ENCODE measurements around the gene ACTRT2. TPM values are rescaled to one million over a fixed set of nuclear protein-coding genes. Genes with fewer than 3 reads are reported as not detected.

ACTRT2 gene
- total RNA-seq, 1 donor from 2014 or later: not detected

DNA sequence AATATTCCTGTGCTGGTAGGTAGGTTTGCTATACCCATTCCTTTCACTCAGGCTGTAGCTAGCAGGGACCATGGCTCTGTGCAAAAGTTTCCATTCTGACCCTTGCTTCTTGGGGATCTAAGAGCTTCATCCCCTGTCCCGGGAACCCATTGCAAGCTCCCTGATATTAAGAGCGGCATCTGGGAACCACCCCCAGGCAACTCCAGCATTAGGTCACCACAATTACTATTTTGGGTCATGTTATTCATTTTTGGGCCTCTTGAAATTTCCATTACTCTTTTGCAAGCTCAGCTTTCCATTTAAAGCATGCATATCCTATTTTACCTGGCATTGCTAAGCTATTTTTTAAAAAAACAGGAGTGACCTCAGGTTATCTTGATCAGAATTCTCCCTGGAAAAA lies 22.1 kb upstream of the ACTRT2 start:
- no peaks in the 10 kb centered on the region for H3K4me1 ChIP-seq
- DNase-seq: no peak
- H3K9me3 ChIP-seq (replicated peaks): peaks cover 22% of the 10 kb centered on the region
- intact Hi-C loops (cut with micrococcal nuclease): no loop called here
- H3K27ac ChIP-seq (replicated peaks): no peak overlapping the region
- TF ChIP-seq, protein P1, sequence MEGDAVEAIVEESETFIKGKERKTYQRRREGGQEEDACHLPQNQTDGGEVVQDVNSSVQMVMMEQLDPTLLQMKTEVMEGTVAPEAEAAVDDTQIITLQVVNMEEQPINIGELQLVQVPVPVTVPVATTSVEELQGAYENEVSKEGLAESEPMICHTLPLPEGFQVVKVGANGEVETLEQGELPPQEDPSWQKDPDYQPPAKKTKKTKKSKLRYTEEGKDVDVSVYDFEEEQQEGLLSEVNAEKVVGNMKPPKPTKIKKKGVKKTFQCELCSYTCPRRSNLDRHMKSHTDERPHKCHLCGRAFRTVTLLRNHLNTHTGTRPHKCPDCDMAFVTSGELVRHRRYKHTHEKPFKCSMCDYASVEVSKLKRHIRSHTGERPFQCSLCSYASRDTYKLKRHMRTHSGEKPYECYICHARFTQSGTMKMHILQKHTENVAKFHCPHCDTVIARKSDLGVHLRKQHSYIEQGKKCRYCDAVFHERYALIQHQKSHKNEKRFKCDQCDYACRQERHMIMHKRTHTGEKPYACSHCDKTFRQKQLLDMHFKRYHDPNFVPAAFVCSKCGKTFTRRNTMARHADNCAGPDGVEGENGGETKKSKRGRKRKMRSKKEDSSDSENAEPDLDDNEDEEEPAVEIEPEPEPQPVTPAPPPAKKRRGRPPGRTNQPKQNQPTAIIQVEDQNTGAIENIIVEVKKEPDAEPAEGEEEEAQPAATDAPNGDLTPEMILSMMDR (IDR thresholded peaks at IDR 0.05; ENCODE audit: borderline replicate concordance): no peak
- H3K27me3 ChIP-seq (ENCODE audit: low read depth): peaks cover 75% of the 10 kb centered on the region
- no peaks in the 10 kb centered on the region for H3K36me3 ChIP-seq
- H3K4me3 ChIP-seq: no peak overlapping the region

DNA sequence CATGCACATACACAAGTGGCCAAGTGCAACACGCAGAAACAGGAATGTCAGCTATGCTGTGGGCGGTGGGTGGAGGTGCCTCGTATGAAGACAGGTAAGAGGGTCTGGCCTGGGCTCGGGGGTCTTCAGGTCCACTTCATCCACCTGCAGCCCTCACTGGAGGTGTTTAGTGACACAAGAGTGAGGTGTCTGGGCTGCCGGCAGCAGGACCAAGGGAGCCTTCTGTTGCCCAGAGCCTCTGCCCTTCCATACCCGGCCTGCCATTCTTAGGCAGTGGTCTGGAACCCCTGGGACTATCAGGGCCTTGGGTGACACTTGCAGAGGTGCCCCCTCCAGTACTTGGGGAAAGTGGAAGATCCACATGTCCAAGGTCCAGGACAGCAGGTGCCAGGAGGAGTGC lies 21.7 kb upstream of the ACTRT2 start:
- H3K27me3 ChIP-seq (ENCODE audit: low read depth): peaks cover 79% of the 10 kb centered on the region
- H3K9me3 ChIP-seq (replicated peaks): peaks cover 18% of the 10 kb centered on the region
- no peaks in the 10 kb centered on the region for H3K36me3 ChIP-seq
- H3K4me3 ChIP-seq: no peak overlapping the region
- no peak for DNase-seq
- no peak overlapping the region for H3K27ac ChIP-seq (replicated peaks)
- intact Hi-C loops (cut with micrococcal nuclease): no loop called here
- no peaks in the 10 kb centered on the region for H3K4me1 ChIP-seq
- TF ChIP-seq, protein P1 (IDR thresholded peaks at IDR 0.05; ENCODE audit: borderline replicate concordance): no peak

DNA sequence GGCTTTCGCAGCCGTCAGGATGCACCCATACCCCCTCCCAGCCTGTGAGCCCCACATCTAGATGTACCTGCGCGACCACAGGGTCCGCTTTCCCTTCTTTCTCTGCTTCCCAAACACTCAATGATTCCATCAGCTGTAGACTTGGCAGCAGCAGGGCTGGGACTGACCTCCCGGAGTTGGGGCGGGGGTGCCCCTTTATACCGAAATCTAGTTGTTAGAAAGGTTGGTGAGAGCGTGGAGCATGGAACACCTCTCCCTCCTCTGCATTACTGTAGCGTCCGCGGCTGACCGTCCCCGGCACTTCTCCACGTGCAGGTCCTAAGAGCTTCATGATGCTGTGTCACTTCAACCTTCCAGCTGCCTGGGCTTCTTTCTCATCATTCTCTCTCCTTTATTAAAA lies 21.1 kb upstream of the ACTRT2 start:
- H3K9me3 ChIP-seq (replicated peaks): peaks cover 11% of the 10 kb centered on the region
- no peak overlapping the region for H3K27ac ChIP-seq (replicated peaks)
- peaks cover 86% of the 10 kb centered on the region for H3K27me3 ChIP-seq (ENCODE audit: low read depth)
- TF ChIP-seq, protein P1 (IDR thresholded peaks at IDR 0.05; ENCODE audit: borderline replicate concordance): no peak
- intact Hi-C loops (cut with micrococcal nuclease): no loop called here
- no peaks in the 10 kb centered on the region for H3K4me1 ChIP-seq
- DNase-seq: no peak
- H3K4me3 ChIP-seq: no peak overlapping the region
- no peaks in the 10 kb centered on the region for H3K36me3 ChIP-seq

DNA sequence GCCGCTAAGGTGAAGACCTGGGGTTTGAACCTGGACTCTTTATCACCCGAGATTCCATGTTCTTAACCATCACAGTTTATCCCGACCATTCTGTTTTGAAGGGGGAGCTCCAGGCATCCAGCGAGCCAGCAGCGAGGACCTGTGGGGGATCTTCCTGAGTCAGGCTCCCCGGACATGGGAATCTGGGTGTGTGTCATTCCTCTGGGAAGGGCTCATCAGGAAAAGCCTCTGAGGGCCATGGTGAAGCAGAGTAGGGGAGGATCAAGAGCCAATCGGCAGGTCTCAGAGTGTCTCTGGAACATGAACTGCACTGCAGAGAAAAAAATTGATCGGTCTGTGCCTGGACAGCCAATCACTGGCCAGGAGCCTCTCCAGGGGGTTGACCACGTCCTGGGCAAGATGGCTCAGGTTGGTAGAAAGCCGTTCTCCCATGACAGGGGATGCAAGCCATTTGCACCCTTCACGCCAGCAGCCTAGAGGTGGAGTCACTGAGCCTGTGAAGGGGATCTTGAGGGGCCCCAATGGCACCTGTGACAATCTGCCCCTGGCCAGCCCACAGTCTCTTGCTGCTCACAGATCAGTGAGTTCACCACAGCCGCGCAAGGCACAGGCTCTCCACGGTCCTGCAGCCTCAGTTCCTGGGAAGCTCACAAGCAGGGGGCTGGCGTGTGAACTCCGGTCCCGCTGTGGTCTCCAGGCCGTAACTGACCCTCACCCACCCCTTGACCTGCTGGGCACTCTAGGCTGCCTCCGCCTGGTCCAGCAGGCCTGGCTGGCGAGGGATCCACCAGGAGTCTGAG lies 20.4 kb upstream of the ACTRT2 start:
- H3K36me3 ChIP-seq: no peaks in the 10 kb centered on the region
- DNase-seq: no peak
- no peak overlapping the region for H3K27ac ChIP-seq (replicated peaks)
- peaks cover 92% of the 10 kb centered on the region for H3K27me3 ChIP-seq (ENCODE audit: low read depth)
- intact Hi-C loops (cut with micrococcal nuclease): no loop called here
- TF ChIP-seq, protein P1 (IDR thresholded peaks at IDR 0.05; ENCODE audit: borderline replicate concordance): no peak
- H3K9me3 ChIP-seq (replicated peaks): peaks cover 5% of the 10 kb centered on the region
- no peaks in the 10 kb centered on the region for H3K4me1 ChIP-seq
- H3K4me3 ChIP-seq: no peak overlapping the region

DNA sequence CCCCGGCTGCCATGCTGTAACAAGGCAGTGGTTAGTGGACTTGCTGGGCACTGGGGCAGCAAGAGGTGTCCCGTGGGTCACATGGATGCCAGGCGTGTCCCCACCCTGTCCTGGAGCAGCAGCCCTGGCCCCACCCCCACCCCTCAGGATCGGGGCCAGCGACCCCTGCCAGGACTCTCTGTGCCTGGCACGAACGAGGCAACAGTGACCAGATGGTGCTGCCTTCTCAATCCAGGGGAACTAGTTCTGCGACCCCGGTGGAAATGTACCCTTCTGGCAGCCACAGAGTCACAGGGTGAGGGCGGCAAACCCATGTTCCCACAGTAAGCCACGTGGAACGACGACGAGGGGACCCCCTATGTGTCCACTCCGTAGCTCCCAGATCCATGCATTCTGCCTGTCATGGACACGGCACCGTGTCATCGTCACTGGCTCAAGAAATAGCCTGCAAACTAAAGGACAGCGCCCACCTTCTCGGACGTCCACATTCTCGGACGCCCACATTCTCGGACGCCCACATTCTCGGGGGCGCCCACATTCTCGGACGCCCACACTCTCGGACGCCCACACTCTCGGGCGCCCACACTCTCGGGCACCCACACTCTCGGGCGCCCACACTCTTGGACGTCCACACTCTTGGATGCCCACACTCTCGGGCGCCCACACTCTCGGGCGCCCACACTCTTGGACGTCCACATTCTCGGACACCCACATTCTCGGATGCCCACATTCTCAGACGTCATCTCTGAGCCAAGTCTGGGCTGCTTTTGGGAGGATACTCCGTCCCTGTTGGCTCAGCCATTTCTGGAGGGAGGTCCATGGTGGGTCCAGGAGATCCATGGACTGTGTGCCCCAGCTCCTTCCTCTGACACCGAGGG lies 19.6 kb upstream of the ACTRT2 start:
- H3K27ac ChIP-seq (replicated peaks): no peak overlapping the region
- TF ChIP-seq, protein P1 (IDR thresholded peaks at IDR 0.05; ENCODE audit: borderline replicate concordance): no peak
- intact Hi-C loops (cut with micrococcal nuclease): no loop called here
- no peak overlapping the region for H3K4me3 ChIP-seq
- no peaks in the 10 kb centered on the region for H3K4me1 ChIP-seq
- no peaks in the 10 kb centered on the region for H3K36me3 ChIP-seq
- peaks cover 6% of the 10 kb centered on the region for H3K9me3 ChIP-seq (replicated peaks)
- H3K27me3 ChIP-seq (ENCODE audit: low read depth): peaks cover 90% of the 10 kb centered on the region
- DNase-seq: no peak

All from left ventricle myocardium inferior (tissue), 1 donor.